Measurements from ENCODE around the gene TMEM203. TPM values are rescaled to one million over a fixed set of nuclear protein-coding genes. Genes with fewer than 3 reads are reported as not detected.

Gene TMEM203
- total and polyA plus RNA-seq, 2 experiments from 2014 or later: 32.7 to 53.4 TPM

DNA sequence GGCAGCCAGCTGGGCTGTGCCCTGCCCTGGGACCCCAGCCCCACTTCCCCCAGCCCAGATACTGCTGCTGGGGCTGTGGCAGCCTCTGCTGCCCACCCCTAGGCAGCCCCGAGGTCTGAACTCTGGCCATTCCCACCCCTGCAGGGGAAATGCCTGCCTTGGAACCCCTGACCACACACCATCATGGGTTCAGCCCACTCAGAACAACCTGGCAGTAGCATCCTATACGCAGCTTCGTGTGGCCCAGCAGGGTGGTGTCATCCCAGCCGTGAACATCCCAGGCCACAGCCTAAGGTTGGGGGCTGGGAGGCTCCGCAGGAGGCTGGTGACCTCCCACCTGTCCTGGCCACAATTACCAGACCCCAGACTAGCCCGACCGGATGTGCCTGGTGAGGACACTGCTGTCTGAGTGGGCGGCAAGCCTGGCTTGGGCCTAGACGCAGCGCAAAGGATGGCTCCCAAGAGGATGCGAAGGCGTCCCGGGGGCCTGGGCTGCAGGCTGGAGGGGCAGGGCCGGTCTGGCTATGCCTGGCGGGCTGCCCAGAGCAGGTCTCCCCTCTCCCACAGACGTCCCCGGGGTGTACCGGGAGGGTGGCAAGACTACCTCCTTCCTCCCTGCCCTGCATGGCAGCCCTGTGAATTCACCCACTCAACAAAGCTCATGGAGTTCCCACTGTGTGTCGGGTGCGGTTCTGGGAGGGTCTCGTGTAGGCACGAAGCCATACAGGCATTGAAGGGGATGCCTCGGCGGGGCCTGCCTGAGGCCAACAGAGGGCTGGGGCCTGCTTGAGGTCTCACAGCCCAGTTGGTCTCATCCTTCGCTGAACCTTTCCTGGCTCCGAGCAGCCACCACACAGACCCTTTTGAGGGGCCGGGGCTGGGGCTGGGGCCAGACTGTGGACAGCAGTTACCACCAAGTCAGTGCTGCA, 23.8 kb upstream of the TMEM203 start:
- no peaks in the 10 kb centered on the region for H3K27me3 ChIP-seq (ENCODE audit: insufficient read depth)
- DNase-seq (ENCODE audit: low spot score) (no peak), ATAC-seq (no peak)
- no peak overlapping the region for H3K4me3 ChIP-seq
- Mint-ChIP-seq H3K9me3 (no peaks in the 10 kb centered on the region), H3K27ac (no peak overlapping the region), H3K36me3 (ENCODE audit: low read depth) (no peaks in the 10 kb centered on the region), H3K4me1 (peaks cover 2% of the 10 kb centered on the region; the same call in 2 of the 3 replicates), H3K27me3 (ENCODE audit: insufficient read depth, low read depth, poor library complexity) (peaks cover 3% of the 10 kb centered on the region), H3K4me3 (no peak overlapping the region)
- H3K4me1 ChIP-seq (ENCODE audit: insufficient read depth): no peaks in the 10 kb centered on the region; the same call in 1 of the 2 replicates
- no peak overlapping the region for H3K4me2 ChIP-seq
- H3K27ac ChIP-seq (ENCODE audit: low read depth): no peak overlapping the region
- TF ChIP-seq EZH2 (IDR thresholded peaks at IDR 0.05; ENCODE audit: low read depth, unreplicated experiment) (no peak), CREB1 (CRISPR knock-in tag; IDR thresholded peaks at IDR 0.05; ENCODE audit: low read depth) (no peak), STAT1 (IDR thresholded peaks at IDR 0.05; ENCODE audit: unreplicated experiment) (no peak), JUNB (IDR thresholded peaks at IDR 0.05; ENCODE audit: unreplicated experiment) (no peak), ZNF331 (CRISPR knock-in tag; IDR thresholded peaks at IDR 0.05; ENCODE audit: low read depth) (no peak), POLR2AphosphoS5 (IDR thresholded peaks at IDR 0.05; ENCODE audit: low read depth) (no peak), ZNF114 (CRISPR knock-in tag; IDR thresholded peaks at IDR 0.05) (no peak), EZH2phosphoT487 (IDR thresholded peaks at IDR 0.05; ENCODE audit: unreplicated experiment) (no peak), NANOG (IDR thresholded peaks at IDR 0.05; ENCODE audit: borderline replicate concordance) (no peak)
- TF ChIP-seq, protein P1, sequence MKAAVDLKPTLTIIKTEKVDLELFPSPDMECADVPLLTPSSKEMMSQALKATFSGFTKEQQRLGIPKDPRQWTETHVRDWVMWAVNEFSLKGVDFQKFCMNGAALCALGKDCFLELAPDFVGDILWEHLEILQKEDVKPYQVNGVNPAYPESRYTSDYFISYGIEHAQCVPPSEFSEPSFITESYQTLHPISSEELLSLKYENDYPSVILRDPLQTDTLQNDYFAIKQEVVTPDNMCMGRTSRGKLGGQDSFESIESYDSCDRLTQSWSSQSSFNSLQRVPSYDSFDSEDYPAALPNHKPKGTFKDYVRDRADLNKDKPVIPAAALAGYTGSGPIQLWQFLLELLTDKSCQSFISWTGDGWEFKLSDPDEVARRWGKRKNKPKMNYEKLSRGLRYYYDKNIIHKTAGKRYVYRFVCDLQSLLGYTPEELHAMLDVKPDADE (IDR thresholded peaks at IDR 0.05): no peak
- TF ChIP-seq, protein P2, sequence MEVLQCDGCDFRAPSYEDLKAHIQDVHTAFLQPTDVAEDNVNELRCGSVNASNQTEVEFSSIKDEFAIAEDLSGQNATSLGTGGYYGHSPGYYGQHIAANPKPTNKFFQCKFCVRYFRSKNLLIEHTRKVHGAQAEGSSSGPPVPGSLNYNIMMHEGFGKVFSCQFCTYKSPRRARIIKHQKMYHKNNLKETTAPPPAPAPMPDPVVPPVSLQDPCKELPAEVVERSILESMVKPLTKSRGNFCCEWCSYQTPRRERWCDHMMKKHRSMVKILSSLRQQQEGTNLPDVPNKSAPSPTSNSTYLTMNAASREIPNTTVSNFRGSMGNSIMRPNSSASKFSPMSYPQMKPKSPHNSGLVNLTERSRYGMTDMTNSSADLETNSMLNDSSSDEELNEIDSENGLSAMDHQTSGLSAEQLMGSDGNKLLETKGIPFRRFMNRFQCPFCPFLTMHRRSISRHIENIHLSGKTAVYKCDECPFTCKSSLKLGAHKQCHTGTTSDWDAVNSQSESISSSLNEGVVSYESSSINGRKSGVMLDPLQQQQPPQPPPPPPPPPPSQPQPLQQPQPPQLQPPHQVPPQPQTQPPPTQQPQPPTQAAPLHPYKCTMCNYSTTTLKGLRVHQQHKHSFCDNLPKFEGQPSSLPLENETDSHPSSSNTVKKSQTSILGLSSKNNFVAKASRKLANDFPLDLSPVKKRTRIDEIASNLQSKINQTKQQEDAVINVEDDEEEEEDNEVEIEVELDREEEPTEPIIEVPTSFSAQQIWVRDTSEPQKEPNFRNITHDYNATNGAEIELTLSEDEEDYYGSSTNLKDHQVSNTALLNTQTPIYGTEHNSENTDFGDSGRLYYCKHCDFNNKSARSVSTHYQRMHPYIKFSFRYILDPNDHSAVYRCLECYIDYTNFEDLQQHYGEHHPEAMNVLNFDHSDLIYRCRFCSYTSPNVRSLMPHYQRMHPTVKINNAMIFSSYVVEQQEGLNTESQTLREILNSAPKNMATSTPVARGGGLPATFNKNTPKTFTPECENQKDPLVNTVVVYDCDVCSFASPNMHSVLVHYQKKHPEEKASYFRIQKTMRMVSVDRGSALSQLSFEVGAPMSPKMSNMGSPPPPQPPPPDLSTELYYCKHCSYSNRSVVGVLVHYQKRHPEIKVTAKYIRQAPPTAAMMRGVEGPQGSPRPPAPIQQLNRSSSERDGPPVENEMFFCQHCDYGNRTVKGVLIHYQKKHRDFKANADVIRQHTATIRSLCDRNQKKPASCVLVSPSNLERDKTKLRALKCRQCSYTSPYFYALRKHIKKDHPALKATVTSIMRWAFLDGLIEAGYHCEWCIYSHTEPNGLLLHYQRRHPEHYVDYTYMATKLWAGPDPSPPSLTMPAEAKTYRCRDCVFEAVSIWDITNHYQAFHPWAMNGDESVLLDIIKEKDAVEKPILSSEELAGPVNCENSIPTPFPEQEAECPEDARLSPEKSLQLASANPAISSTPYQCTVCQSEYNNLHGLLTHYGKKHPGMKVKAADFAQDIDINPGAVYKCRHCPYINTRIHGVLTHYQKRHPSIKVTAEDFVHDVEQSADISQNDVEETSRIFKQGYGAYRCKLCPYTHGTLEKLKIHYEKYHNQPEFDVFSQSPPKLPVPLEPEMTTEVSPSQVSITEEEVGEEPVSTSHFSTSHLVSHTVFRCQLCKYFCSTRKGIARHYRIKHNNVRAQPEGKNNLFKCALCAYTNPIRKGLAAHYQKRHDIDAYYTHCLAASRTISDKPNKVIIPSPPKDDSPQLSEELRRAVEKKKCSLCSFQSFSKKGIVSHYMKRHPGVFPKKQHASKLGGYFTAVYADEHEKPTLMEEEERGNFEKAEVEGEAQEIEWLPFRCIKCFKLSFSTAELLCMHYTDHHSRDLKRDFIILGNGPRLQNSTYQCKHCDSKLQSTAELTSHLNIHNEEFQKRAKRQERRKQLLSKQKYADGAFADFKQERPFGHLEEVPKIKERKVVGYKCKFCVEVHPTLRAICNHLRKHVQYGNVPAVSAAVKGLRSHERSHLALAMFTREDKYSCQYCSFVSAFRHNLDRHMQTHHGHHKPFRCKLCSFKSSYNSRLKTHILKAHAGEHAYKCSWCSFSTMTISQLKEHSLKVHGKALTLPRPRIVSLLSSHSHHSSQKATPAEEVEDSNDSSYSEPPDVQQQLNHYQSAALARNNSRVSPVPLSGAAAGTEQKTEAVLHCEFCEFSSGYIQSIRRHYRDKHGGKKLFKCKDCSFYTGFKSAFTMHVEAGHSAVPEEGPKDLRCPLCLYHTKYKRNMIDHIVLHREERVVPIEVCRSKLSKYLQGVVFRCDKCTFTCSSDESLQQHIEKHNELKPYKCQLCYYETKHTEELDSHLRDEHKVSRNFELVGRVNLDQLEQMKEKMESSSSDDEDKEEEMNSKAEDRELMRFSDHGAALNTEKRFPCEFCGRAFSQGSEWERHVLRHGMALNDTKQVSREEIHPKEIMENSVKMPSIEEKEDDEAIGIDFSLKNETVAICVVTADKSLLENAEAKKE (CRISPR knock-in tag; IDR thresholded peaks at IDR 0.05): no peak
- TF ChIP-seq, protein P3, sequence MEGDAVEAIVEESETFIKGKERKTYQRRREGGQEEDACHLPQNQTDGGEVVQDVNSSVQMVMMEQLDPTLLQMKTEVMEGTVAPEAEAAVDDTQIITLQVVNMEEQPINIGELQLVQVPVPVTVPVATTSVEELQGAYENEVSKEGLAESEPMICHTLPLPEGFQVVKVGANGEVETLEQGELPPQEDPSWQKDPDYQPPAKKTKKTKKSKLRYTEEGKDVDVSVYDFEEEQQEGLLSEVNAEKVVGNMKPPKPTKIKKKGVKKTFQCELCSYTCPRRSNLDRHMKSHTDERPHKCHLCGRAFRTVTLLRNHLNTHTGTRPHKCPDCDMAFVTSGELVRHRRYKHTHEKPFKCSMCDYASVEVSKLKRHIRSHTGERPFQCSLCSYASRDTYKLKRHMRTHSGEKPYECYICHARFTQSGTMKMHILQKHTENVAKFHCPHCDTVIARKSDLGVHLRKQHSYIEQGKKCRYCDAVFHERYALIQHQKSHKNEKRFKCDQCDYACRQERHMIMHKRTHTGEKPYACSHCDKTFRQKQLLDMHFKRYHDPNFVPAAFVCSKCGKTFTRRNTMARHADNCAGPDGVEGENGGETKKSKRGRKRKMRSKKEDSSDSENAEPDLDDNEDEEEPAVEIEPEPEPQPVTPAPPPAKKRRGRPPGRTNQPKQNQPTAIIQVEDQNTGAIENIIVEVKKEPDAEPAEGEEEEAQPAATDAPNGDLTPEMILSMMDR (conservative IDR thresholded peaks at IDR 0.05; ENCODE audit: low read depth in 2 of 2): no peak
- TF ChIP-seq, protein P4, sequence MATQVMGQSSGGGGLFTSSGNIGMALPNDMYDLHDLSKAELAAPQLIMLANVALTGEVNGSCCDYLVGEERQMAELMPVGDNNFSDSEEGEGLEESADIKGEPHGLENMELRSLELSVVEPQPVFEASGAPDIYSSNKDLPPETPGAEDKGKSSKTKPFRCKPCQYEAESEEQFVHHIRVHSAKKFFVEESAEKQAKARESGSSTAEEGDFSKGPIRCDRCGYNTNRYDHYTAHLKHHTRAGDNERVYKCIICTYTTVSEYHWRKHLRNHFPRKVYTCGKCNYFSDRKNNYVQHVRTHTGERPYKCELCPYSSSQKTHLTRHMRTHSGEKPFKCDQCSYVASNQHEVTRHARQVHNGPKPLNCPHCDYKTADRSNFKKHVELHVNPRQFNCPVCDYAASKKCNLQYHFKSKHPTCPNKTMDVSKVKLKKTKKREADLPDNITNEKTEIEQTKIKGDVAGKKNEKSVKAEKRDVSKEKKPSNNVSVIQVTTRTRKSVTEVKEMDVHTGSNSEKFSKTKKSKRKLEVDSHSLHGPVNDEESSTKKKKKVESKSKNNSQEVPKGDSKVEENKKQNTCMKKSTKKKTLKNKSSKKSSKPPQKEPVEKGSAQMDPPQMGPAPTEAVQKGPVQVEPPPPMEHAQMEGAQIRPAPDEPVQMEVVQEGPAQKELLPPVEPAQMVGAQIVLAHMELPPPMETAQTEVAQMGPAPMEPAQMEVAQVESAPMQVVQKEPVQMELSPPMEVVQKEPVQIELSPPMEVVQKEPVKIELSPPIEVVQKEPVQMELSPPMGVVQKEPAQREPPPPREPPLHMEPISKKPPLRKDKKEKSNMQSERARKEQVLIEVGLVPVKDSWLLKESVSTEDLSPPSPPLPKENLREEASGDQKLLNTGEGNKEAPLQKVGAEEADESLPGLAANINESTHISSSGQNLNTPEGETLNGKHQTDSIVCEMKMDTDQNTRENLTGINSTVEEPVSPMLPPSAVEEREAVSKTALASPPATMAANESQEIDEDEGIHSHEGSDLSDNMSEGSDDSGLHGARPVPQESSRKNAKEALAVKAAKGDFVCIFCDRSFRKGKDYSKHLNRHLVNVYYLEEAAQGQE (IDR thresholded peaks at IDR 0.05; ENCODE audit: unreplicated experiment): no peak
- H2AFZ ChIP-seq: no peak overlapping the region
- no peaks in the 10 kb centered on the region for H3K9me2 ChIP-seq (ENCODE audit: insufficient read depth)
- no peaks in the 10 kb centered on the region for H3K79me2 ChIP-seq (replicated peaks; ENCODE audit: insufficient read depth)
- H4K20me1 ChIP-seq (replicated peaks; ENCODE audit: insufficient read depth): no peaks in the 10 kb centered on the region
- no peaks in the 10 kb centered on the region for H3K36me3 ChIP-seq (ENCODE audit: insufficient read depth)
- 0 out of 2 replicates have a peak, but pooled peaks cover 1% of the 10 kb centered on the region for H3F3A ChIP-seq (replicated peaks; ENCODE audit: low read depth)
